HG03066 (cell line): ENCODE measurements around the gene CNTNAP2.
"Not testable (repeated sequence)": the region's sequence is repeated elsewhere in the genome, so short reads cannot be mapped to it uniquely, and the experiment has no call there.

Source experiments
- ATAC-seq: cut with Tn5 transposase; IDR thresholded peaks from one replicate; pipeline ENCODE4 v1.9.1; 2021; ENCODE audit warnings: low read depth; ENCODE audit not compliant: unreplicated experiment

Gene CNTNAP2

GRCh38 chr7:147571436-147572185, 1455.0 kb downstream of the CNTNAP2 start:
- ATAC-seq = no peak

- ATAC-seq = no peak
Measured at GRCh38 chr7:147578196-147578595, 1461.6 kb downstream of the CNTNAP2 start.

GRCh38 chr7:147579148-147579547, 1462.5 kb downstream of the CNTNAP2 start:
- ATAC-seq = no peak

- no peak for ATAC-seq
Measured at GRCh38 chr7:147584771-147585193, 1468.2 kb downstream of the CNTNAP2 start.

GRCh38 chr7:147586110-147586509, 1469.5 kb downstream of the CNTNAP2 start:
- ATAC-seq = no peak

GRCh38 chr7:147586526-147586925, 1469.9 kb downstream of the CNTNAP2 start:
- no peak for ATAC-seq

- no peak for ATAC-seq
Measured at GRCh38 chr7:147593271-147594057, 1476.9 kb downstream of the CNTNAP2 start.

GRCh38 chr7:147595042-147595441, 1478.4 kb downstream of the CNTNAP2 start:
- no peak for ATAC-seq

- not testable (repeated sequence) for ATAC-seq
Measured at GRCh38 chr7:147598687-147599086, 1482.1 kb downstream of the CNTNAP2 start.

- no peak for ATAC-seq
Measured at GRCh38 chr7:147605323-147605722, 1488.7 kb downstream of the CNTNAP2 start.

- no peak for ATAC-seq
Measured at GRCh38 chr7:147607157-147607800, 1490.7 kb downstream of the CNTNAP2 start.

GRCh38 chr7:147611431-147611830, 1494.8 kb downstream of the CNTNAP2 start:
- no peak for ATAC-seq

- no peak for ATAC-seq
Measured at GRCh38 chr7:147635288-147635687, 1518.7 kb downstream of the CNTNAP2 start.

- ATAC-seq = no peak
Measured at GRCh38 chr7:147636553-147636952, 1520.0 kb downstream of the CNTNAP2 start.

- ATAC-seq = no peak
Measured at GRCh38 chr7:147638566-147638965, 1522.0 kb downstream of the CNTNAP2 start.

- ATAC-seq = no peak
Measured at GRCh38 chr7:147639037-147639436, 1522.4 kb downstream of the CNTNAP2 start.

- no peak for ATAC-seq
Measured at GRCh38 chr7:147639751-147640150, 1523.2 kb downstream of the CNTNAP2 start.

- ATAC-seq = no peak
Measured at GRCh38 chr7:147640821-147641220, 1524.2 kb downstream of the CNTNAP2 start.

GRCh38 chr7:147646568-147646967, 1530.0 kb downstream of the CNTNAP2 start:
- ATAC-seq = no peak

- no peak for ATAC-seq
Measured at GRCh38 chr7:147650991-147651390, 1534.4 kb downstream of the CNTNAP2 start.

- ATAC-seq = no peak
Measured at GRCh38 chr7:147651601-147652000, 1535.0 kb downstream of the CNTNAP2 start.
